ENCODE results near the gene ADGRA1. TPM values are rescaled to one million over a fixed set of nuclear protein-coding genes. Genes with fewer than 3 reads are reported as not detected.
"Not testable (repeated sequence)": the region's sequence is repeated elsewhere in the genome, so short reads cannot be mapped to it uniquely, and the experiment has no call there.

Gene ADGRA1
- polyA plus RNA-seq, 4 donors: 1.2 to 1.9 (median 1.5) TPM

DNA sequence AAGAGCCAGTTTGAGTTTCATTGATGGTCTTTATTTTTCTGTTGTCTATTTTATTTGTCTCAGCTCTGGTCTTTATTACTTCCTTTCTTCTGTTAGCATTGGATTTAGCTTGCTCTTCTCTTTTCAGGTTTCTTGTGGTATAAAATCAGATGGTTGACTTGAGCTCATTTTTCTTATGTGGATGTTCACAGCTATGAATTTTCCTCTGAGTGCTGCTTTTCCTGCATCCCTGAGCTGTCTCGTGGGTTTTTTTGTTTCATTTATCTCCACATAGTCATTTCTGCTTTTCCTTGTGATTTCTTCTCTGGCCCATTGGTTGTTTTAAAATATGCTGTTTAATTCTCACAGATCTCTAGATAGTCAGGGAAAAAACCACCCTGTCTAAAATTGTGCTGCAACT, 19.7 kb downstream of the ADGRA1 start:
- DNase-seq (ENCODE audit: low read depth in 4 of 4, low spot score in 3 of 4): no peak

DNA sequence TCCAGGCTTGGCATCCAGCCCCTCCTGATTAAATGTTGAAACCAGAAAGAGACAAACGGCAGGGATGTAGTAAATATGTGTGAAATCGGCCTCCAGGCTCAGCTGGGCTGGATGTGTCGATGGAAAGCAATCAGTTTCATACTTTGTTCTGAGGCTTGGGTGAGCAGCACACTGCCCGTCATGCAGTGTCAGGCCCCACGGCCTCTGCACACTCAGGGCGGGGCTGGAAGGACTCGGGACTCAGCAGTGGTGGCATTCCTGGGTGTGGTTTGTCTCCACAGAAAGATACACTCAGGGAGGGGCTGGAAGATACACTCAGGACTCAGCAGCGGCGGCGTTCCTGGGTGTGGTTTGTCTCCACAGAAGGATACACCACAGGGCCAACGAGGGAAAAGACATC, 22.0 kb downstream of the ADGRA1 start:
- DNase-seq (ENCODE audit: low read depth in 4 of 4, low spot score in 3 of 4): no peak

DNA sequence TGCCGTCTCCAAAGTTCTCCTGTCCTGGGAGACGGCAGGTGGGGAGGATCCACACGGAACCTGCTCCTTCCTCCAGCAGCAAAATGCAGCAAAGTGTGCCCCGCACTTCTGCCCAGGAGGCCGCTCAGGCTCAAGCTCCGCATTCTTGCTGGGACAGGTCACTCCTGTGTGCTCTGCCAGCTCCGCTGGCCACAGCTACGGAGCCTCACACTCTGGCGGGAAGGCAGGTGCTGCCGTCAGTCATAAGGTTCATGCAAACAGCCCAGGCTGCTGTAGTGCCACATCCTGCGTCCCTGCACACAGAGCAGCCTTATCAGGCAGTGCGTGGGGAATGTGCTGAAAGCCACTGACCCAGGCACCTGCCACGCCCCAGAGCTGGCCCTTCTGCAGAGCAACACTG, 22.4 kb downstream of the ADGRA1 start:
- no peak for DNase-seq (ENCODE audit: low read depth in 4 of 4, low spot score in 3 of 4)

DNA sequence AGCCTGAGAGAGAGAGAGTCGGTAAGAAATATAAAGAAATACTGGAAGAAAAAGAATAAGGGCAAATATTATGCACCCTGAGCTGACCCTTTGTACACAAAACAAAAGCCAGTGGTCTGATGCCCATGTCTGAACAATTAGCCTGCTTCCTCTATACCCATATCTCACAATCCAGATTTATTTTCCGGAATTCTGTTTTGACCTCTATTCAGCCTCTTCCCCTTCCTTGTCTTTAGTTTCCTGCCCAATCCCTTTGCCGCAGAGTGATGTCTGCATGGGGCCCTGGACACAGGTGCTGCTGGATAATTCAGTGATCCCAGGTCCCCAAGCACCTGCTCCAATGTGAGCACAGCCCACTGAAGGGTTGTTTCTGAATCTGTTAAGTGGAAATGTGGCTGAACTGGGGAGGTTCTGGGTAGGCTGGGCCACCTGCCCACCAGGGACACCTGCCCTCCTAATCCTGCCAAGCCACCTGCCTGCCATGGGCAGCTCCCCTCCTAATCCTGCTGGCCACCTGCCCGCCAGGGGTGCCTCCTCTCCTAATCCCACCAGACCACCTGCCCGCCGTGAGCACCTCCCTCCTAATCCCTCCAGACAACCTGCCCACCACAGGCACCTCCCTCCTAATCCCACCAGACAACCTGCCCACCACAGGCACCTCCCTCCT, 23.0 kb downstream of the ADGRA1 start:
- no peak for DNase-seq (ENCODE audit: low read depth in 4 of 4, low spot score in 3 of 4)

DNA sequence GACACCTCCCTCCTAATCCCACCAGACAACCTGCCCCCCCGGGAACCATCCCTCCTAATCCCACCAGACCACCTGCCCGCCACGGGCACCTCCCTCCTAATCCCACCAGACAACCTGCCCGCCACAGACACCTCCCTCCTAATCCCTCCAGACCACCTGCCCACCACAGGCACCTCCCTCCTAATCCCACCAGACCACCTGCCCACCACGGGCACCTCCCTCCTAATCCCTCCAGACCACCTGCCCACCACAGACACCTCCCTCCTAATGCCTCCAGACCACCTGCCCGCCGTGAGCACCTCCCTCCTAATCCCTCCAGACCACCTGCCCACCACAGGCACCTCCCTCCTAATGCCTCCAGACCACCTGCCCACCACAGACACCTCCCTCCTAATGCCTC, 23.9 kb downstream of the ADGRA1 start:
- DNase-seq (ENCODE audit: low read depth in 4 of 4, low spot score in 3 of 4): not testable (repeated sequence)

DNA sequence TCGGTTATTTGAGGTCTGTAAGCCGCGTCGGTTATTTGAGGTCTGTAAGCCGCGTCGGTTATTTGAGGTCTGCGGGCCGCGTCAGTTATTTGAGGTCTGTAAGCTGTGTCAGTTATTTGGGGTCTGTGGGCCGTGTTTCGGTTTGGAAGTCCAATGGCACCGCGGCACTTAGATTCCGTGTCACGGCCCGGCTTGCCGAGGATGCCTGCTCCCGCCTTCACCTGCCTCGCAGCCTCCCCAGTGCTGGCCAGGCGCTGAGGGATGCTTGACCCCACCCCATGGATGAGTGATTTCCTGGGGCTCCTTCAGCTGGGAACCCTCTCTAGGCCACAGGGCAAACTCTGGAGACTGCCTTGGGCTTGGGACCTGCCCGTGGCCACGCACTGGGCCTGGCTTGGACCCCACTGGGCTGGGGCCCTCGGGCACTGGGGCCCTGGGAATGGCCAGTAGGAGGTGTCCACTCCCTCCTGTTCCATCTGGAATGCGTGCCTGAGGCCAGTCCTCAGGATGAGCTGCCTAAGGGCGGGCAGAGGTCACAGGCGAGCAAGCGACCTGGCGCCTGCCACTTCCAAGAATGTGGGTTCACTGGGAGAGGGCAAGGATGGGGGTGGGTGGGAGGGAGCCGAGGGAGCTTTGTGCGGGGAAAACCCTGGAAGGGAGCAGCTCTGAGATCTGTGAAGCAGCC, 25.6 kb downstream of the ADGRA1 start:
- DNase-seq (ENCODE audit: low read depth in 4 of 4, low spot score in 3 of 4): no peak

DNA sequence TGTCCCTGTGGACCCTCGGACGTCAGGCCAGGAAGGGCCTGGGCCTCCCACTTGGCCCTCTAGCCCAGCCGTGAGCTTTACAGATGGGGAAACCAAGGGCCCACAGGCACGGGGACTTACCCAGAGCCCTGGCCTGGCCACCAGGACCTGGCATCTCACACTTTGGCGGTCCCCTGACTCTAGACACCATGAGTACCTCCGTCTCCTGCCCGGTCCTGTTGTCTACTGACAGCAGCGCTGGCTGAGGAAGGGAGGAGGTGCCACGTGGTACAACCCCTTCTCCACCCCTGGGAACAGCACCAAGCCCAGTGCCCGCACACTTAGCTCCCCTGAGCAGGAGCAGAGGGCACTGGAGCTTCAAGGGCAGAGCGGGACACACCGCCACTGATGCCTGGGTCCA, 26.1 kb downstream of the ADGRA1 start:
- no peak for DNase-seq (ENCODE audit: low read depth in 4 of 4, low spot score in 3 of 4)

DNA sequence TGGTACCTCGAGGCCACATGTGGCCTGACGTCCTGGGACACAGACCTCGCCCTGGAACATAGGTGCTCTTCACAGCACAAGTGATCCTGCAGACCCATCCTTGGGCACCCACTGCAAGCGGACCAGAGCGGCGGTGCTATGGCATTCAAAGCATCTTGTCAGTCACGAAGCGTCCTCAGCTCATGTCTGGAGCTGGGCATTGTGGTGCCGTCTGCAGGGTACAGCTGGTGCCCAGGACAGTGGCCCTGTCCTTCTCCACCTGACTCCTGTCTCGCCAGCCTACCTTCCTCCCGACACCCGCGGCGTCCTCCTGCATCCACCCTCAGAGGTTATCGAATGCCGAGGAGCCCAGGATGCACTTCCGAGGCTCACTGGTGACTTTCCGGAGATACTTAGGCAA, 26.5 kb downstream of the ADGRA1 start:
- no peak for DNase-seq (ENCODE audit: low read depth in 4 of 4, low spot score in 3 of 4)

DNA sequence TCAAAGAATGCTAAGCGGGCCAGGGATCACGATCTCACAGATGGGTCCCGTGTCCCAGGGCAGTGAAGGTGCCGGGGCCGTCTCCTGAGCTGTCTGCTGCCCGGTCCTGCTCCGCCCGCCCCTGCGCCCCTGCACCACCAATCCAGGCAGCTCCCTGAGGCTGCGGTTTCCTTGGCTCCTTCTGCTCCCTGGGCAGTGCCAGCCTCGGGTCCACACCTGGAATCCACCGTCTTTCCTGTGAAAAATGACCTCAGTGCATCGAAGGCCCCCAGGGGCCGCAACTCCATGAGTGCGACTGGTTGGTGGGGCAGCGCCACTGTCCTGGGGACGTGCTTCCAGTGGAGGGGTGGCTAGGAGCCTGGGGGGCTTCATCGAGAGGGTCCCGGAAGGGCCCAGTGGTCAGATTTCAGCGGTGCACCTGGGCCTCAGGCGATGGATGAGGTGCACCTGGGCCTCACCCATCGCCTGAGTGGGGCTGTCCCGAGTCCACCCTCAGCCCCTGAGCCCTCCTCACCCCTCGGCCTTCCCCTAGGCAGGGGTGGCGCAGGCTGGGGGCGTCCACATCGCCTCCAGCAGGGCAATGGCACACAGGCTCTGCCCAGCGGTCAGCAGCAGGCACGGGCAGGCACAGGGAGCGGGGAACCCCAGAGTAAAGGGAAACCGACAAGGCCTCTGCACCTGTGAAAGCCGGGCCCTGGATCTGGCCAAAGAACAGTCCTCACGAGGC, 27.2 kb downstream of the ADGRA1 start:
- no peak for DNase-seq (ENCODE audit: low read depth in 4 of 4, low spot score in 3 of 4)

DNA sequence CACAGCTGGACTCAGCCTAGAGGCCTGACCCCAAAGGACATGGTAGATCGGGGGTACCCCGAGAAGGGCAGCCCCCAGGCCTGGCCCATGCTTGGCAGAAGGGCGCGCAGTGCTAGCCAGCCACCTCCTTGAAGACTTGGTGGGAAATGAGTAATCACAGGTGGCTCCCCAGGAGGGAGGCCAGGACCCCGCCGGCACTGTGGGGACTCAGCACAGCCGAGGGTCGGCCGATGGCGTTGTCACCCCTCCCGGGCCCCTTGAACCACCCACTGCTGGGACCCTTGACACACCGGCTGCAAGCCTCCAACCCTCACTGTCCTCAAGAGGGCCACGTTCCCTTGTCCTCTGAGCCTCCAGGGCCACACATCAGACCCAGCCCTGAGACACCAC, 27.7 kb downstream of the ADGRA1 start:
- DNase-seq (ENCODE audit: low read depth in 4 of 4, low spot score in 3 of 4): no peak

DNA sequence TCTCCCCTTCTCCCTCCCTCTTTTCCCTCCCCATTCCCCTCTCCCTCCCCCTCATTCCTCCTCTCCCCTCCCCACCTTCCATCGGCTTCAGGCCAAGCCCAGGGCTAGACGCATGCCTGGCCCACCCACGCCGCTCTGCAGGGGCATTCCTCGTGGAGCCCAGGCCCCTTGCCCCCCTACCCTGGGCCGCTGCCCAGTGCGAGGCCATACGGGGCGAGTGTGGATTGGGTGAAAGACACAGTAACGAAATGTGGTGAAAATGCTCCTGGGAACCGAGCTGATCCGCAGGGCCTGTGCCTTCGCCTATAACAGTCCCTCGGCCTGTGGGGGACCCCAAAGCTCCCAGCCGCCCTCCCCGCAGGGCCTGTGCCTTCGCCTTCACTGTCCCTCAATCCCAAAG, 28.3 kb downstream of the ADGRA1 start:
- DNase-seq (ENCODE audit: low read depth in 4 of 4, low spot score in 3 of 4): no peak

DNA sequence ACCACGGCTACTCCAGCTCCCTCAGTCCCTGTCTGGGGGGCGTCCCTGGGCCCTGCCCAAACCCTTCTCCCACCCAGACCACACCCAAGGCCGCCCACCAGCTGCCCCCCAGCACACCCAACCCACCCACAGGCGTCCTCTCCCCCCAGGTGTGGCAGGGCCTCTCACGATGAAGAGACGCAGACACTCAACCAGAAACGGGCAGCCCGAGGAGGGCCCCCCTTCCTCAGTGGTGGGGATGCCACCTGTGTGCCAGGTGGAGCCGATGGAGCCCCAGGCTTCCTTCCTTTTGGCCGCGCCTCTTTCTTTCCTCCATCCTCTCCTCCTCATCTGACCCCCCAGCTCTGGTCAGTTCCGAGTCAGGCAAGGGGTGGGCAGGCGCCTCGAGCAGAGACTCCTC, 28.7 kb downstream of the ADGRA1 start:
- DNase-seq (ENCODE audit: low read depth in 4 of 4, low spot score in 3 of 4): no peak

DNA sequence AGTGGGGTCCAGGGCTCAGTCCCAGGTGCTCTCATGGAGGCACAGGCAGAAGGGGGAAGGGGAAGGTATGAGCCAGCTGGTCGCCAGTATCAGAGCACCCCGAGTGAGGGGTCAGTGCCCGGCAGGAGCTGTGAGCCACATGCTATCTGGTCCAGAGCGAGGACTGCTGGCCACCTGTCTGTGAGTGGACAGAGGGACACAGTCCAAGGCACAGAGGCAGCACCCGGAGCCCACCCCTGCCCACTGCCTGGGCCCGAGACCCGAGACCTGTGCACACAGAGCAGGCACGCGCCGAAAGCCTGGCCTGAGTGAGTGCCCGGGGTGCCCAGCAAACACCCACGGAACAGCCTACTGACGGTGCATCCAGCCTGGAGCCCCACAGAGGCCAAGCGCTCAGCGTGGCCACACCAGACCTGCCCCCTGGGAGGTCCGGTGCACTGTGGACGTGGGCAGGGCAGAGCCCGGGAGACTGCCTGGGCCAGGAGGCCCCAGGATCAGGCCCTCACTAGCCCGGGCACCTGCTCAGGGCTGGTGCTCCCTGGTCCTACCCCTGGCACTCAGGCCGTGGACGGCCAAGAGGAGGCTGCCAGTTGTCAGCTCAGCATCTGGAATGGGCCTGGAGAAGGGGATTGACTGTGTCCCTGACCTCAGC, 29.4 kb downstream of the ADGRA1 start:
- no peak for DNase-seq (ENCODE audit: low read depth in 4 of 4, low spot score in 3 of 4)

DNA sequence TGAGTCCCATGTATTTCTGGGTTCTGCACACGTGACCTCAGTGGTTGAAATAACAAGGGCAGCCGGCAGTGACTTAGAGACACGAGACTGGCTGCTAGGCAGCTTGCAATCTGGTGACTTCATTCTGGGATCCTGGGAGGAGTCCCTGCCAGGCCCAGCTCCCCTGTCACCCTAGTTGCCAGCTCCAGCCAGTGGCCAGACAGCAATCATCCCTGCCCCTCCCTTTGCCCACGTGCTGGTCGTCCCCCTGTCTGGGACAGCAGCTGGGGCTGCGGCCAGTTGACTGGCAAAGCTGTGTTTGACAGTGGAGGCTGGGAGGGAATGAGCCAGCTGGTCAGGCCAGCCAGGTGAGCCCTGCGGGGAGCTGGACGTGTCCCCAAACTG, 30.0 kb downstream of the ADGRA1 start:
- DNase-seq (ENCODE audit: low read depth in 4 of 4, low spot score in 3 of 4): no peak

DNA sequence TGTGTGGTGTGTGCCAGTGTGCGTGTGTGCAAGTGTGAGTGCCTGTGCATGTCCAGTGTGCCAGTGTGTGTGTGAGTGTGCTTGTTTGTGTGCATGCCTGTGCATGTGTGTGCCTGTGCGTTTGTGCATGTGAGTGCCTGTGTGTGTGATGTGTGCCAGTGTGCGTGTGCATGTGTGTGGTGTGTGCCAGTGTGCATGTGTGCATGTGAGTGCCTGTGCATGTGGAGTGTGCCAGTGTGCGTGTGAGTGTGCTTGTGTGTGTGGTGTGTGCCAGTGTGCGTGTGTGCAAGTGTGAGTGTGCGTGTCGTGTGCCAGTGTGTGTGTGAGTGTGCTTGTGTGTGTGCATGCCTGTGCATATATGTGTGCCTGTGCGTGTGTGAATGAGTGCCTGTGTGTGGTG, 33.8 kb downstream of the ADGRA1 start:
- no peak for DNase-seq (ENCODE audit: low read depth in 4 of 4, low spot score in 3 of 4)

DNA sequence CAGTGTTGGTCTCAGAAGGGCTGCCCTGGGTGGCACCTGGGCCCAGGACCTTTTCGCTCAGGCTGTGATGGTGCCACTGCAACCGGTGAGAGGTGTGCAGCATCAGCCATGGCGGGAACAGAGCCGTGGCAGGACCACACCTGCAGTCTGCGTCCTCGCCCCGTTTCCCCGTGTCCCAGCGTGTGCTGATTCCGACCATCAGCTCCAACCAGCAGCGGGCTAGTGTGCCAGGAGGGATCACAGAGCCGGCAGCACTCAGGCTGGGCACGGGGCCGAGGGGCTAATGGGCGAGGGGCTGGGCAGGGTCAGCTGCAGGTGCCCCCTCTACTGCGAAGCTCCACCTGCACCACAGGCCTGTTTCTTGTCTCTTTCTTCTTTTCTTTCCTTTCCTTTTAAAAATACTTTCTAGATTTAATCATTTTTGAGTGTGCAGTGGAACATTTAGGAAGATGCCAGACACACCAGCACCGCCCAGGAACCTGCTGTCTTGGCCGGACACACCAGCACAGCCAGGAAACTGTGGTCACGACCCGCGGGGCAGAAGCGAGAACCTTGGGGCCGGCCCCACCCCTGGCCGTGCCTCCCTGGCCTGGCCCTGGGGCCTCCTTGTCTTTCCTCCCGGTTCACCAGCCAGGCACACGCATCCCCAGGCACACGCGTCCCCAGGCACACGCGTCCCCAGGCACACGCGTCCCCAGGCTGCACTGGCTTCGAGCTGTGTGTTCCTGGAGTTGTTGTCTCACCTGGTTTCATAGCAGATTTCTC, 34.6 kb downstream of the ADGRA1 start:
- no peak for DNase-seq (ENCODE audit: low read depth in 4 of 4, low spot score in 3 of 4)

DNA sequence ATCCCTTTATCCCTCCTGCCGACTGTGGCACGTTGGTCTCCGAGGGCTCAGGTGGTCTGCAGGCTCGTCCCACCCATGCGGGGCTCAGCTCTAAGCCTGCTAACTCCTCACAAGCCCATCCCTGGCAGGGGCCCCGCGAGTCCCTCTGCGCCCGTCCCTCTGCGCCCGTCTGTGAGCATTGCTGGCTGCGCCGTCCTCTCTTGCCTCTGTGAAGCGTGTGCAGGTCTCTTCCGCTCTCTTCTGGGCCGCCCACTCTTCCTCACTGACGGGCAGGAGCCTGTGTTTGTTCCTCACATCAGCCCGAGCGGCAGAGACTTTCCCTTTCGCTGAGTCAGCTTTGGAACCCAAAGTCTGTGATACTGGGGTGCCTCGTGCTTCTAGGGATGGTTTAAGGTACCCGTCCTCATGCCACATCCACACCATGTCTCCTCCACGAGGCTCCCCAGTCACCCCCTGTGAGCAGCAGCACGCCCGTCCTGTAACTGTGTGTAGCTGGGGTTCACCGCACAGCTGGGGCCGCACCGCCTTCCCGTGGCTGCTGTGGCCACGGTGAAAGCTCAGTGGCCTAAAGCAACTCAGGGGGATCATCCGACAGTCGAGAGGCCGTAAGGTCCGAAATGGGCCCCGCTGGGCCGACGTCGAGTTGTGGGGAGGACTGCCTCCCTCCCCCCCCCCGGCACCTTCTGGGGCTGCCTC, 35.5 kb downstream of the ADGRA1 start:
- DNase-seq (ENCODE audit: low read depth in 4 of 4, low spot score in 3 of 4): no peak

DNA sequence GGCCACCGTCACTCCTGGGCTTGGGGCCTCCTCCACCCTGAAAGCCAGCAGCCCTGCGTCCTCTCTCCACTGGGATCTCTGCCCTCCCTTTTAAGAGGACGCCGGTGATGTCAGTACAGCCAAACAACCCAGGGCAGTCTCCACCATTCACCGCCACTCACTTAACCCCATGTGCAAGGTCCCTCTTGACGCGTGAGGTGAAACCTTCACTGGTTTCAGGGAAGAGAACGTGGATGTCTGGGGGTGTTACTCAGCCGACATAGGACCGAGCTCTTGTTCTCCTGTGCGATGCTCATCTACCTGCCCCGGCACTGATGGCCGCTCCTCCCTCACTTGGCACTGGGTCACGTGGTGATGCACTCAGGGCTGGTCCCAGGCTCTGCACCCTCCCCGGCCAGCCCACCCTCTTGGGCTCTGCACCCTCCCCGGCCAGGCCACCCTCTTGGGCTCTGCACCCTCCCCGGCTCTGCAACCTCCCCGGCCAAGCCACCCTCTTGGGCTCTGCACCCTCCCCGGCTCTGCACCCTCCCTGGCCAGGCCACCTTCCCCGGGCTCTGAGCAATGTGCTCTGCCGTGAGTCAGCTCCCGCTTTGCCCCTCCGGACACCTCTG, 36.1 kb downstream of the ADGRA1 start:
- DNase-seq (ENCODE audit: low read depth in 4 of 4, low spot score in 3 of 4): no peak

DNA sequence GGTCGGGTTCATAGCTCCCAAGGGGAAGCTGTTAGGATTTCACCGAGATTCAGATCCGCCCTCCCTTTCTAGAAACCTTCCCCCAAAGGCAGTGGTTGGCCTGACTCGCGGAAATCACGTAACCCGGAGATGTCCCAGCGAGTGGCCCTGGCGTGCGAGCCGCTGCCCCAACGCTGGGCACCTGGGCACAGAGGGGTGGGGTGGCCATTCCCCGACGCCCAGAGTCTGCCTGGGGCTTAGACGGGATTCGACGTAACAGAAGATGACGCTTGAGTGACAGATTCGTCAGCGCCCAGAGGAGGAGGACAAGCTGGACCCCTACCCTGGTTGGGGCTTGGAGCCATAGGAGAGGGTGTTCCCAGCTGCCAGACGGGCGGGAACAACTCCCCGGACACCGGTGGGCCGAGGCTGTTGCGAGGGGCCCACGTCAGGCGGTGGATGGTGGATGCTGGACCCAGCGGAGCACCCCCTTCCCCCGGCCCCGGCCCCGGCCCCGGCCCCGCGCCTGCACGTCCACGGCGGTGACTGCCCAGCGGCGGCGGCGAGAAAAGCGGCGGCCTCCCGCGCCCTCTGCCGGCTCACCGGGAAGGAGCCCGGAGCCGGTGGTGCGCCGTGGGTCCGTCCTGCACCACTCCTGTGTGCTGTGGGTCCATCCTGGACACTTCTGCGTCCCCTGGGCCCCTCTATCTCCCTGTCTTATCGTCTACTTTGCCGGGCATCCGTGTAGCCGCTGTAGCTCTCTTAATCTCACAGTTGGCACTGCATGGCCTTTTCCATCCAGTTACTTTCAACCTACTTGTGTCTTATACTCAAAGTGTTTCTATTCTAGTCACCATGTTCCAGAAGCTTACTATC, 36.9 kb downstream of the ADGRA1 start:
- no peak for DNase-seq (ENCODE audit: low read depth in 4 of 4, low spot score in 3 of 4)

Data from right renal pelvis (tissue), 4 donors.